ENCODE measurements around the gene ARHGAP26. TPM values are rescaled to one million over a fixed set of nuclear protein-coding genes. Genes with fewer than 3 reads are reported as not detected.

Gene ARHGAP26
- total RNA-seq, 1 donor from 2014 or later, result 14.1 TPM

DNA sequence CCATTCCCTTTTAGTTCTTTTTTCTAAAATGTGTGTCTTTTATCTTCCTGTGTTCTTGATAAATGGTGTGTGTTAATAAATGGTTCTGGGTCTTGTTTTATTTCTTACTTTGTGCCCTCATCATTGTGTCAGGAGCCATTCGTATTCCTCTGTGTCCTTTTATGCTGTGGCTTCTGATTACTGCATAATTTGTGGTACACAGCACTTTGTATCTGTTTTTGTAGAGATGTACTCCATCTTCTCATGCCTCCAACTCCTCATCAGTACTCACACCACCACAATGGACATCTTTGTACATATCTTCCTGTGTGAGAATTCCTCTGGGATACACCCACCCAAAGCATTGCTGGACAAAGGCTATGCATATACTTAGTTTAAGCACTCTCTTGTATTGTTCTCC, 247.4 kb downstream of the ARHGAP26 start:
- H3K27me3 Mint-ChIP-seq (ENCODE audit: unreplicated experiment), result no peaks in the 10 kb centered on the region
- TF ChIP-seq, protein P1, sequence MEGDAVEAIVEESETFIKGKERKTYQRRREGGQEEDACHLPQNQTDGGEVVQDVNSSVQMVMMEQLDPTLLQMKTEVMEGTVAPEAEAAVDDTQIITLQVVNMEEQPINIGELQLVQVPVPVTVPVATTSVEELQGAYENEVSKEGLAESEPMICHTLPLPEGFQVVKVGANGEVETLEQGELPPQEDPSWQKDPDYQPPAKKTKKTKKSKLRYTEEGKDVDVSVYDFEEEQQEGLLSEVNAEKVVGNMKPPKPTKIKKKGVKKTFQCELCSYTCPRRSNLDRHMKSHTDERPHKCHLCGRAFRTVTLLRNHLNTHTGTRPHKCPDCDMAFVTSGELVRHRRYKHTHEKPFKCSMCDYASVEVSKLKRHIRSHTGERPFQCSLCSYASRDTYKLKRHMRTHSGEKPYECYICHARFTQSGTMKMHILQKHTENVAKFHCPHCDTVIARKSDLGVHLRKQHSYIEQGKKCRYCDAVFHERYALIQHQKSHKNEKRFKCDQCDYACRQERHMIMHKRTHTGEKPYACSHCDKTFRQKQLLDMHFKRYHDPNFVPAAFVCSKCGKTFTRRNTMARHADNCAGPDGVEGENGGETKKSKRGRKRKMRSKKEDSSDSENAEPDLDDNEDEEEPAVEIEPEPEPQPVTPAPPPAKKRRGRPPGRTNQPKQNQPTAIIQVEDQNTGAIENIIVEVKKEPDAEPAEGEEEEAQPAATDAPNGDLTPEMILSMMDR (IDR thresholded peaks at IDR 0.05), result no peak
- no peaks in the 10 kb centered on the region for H3K4me1 Mint-ChIP-seq (ENCODE audit: unreplicated experiment)
- peaks cover 10% of the 10 kb centered on the region for H3K9me3 Mint-ChIP-seq (ENCODE audit: unreplicated experiment)
- peaks cover 10% of the 10 kb centered on the region for H3K36me3 Mint-ChIP-seq (ENCODE audit: unreplicated experiment)
- H3K27ac Mint-ChIP-seq (ENCODE audit: unreplicated experiment), result no peak overlapping the region
- no peak overlapping the region for H3K4me3 Mint-ChIP-seq (ENCODE audit: unreplicated experiment)
- no peak for DNase-seq (ENCODE audit: extremely low spot score, unreplicated experiment)

DNA sequence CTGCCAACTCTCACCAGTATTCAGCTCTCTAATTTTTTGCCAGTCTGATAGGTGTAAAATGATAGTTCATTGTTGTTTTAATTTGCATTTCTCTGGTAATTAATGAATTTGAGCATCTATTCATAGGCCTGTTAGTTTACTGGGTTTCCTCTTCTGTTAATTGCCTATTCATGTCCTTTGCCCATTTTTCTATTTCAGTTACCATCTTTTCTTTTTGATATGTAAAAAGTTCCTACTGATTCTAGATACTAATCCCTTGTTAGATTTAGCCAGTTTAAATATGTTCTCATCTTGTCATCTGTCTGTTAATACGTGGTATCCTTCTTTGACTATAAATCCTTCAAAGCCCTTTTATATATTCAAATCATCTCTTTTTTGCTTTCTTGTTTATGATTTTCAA, 247.8 kb downstream of the ARHGAP26 start:
- H3K27ac Mint-ChIP-seq (ENCODE audit: unreplicated experiment), result no peak overlapping the region
- DNase-seq (ENCODE audit: extremely low spot score, unreplicated experiment), result no peak
- TF ChIP-seq, protein P1 (IDR thresholded peaks at IDR 0.05), result no peak
- H3K27me3 Mint-ChIP-seq (ENCODE audit: unreplicated experiment), result no peaks in the 10 kb centered on the region
- no peak overlapping the region for H3K4me3 Mint-ChIP-seq (ENCODE audit: unreplicated experiment)
- no peaks in the 10 kb centered on the region for H3K4me1 Mint-ChIP-seq (ENCODE audit: unreplicated experiment)
- H3K36me3 Mint-ChIP-seq (ENCODE audit: unreplicated experiment), result peaks cover 10% of the 10 kb centered on the region
- H3K9me3 Mint-ChIP-seq (ENCODE audit: unreplicated experiment), result peaks cover 10% of the 10 kb centered on the region

DNA sequence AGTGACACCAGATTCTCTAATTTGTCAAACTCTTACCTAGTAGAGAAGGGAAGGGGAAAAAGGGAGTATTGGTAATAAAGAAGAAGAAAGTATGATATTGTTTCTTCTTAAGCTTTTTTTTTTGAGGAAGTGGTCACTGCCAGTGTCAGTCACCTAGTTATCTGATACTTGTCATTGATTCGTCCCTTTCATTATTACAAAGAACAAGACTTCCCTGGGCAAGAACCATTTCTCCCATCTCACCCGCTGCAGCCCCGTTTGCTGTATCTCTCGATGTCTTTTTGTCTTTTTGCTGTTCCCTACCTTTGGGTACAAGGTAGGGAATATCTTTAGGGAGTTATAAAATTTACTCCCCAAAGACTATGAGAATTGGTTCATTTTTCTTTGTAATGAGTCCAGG, 249.0 kb downstream of the ARHGAP26 start:
- peaks cover 10% of the 10 kb centered on the region for H3K9me3 Mint-ChIP-seq (ENCODE audit: unreplicated experiment)
- no peak for DNase-seq (ENCODE audit: extremely low spot score, unreplicated experiment)
- H3K4me1 Mint-ChIP-seq (ENCODE audit: unreplicated experiment), result peaks cover 9% of the 10 kb centered on the region
- no peak overlapping the region for H3K27ac Mint-ChIP-seq (ENCODE audit: unreplicated experiment)
- TF ChIP-seq, protein P1 (IDR thresholded peaks at IDR 0.05), result no peak
- H3K27me3 Mint-ChIP-seq (ENCODE audit: unreplicated experiment), result no peaks in the 10 kb centered on the region
- peaks cover 10% of the 10 kb centered on the region for H3K36me3 Mint-ChIP-seq (ENCODE audit: unreplicated experiment)
- H3K4me3 Mint-ChIP-seq (ENCODE audit: unreplicated experiment), result no peak overlapping the region

DNA sequence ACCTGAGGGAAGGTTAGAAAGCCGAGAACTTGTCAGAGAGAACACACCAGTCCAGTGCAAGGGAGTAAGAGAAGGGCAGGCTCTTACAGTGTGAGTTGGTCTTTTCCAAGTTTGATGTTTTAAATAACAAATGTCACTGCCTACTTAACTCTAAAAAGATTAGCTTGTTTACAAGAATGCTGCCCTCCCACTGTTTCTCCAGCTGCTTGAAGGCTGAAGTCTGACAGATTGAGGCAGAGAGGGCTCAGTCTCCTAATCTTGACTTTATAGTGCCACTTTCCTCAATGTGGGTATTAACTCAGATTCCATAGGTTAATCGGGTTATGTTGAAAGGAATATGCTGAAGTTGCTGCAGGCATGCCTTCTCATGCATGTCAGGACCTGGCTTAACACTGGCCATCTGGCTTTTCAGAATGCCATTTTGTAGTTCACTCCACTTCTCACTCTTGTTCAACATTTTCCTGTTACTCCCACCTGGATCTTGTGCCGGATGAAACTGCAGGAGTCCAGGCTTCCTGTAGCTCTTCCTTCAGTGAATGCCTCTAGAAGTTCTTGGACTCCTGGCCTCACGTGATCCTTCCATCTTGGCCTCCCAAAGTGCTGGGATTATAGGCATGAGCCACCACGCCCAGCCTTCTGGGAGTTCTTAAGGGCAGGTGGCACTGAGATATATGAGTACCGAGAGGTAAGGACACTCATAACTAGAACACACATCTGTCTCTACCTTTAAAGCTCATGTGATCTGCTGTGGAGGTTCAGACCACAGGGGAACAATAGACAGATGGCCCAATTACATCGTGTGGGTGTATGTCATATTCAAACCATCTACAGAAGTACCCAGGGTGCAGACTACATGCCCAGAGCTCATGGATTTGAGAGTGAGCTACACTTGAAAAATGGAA, 249.7 kb downstream of the ARHGAP26 start:
- Mint-ChIP-seq H3K27ac (ENCODE audit: unreplicated experiment) (no peak overlapping the region), H3K4me1 (ENCODE audit: unreplicated experiment) (peaks cover 9% of the 10 kb centered on the region), H3K36me3 (ENCODE audit: unreplicated experiment) (peaks cover 10% of the 10 kb centered on the region), H3K27me3 (ENCODE audit: unreplicated experiment) (no peaks in the 10 kb centered on the region), H3K4me3 (ENCODE audit: unreplicated experiment) (no peak overlapping the region), H3K9me3 (ENCODE audit: unreplicated experiment) (peaks cover 10% of the 10 kb centered on the region)
- no peak for DNase-seq (ENCODE audit: extremely low spot score, unreplicated experiment)
- TF ChIP-seq, protein P1 (IDR thresholded peaks at IDR 0.05), result no peak

DNA sequence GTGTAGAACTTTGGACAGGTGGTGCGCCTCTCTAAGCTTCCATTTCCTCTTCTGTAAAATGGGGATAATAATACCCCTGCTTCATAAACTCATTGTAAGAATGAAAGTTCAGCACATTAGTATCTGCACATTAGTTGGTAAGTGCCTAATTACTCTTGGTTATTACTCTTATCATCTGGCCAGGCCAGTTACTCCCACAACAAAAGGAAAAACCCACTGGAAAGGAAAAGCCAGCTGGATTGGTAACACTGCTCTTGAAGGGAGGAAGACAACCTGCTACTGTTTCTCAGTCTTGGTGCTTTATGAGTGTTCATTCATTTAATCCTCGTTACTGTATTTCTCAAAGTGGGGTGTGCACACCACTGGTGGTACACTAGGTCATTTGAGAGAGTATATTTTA, 251.4 kb downstream of the ARHGAP26 start:
- DNase-seq (ENCODE audit: extremely low spot score, unreplicated experiment), result no peak
- TF ChIP-seq, protein P1 (IDR thresholded peaks at IDR 0.05), result no peak
- Mint-ChIP-seq H3K36me3 (ENCODE audit: unreplicated experiment) (peaks cover 10% of the 10 kb centered on the region), H3K27ac (ENCODE audit: unreplicated experiment) (no peak overlapping the region), H3K9me3 (ENCODE audit: unreplicated experiment) (peaks cover 10% of the 10 kb centered on the region), H3K4me3 (ENCODE audit: unreplicated experiment) (no peak overlapping the region), H3K27me3 (ENCODE audit: unreplicated experiment) (no peaks in the 10 kb centered on the region), H3K4me1 (ENCODE audit: unreplicated experiment) (peaks cover 15% of the 10 kb centered on the region)

Measured in osteocyte (in vitro differentiated cells).